ENCODE data around the gene PLXNA4.
A peak's percentile ranks its signal among the peaks of the same experiment; 100 is the strongest.
"Not testable (repeated sequence)": the region's sequence is repeated elsewhere in the genome, so short reads cannot be mapped to it uniquely, and the experiment has no call there.

The PLXNA4 gene

DNA sequence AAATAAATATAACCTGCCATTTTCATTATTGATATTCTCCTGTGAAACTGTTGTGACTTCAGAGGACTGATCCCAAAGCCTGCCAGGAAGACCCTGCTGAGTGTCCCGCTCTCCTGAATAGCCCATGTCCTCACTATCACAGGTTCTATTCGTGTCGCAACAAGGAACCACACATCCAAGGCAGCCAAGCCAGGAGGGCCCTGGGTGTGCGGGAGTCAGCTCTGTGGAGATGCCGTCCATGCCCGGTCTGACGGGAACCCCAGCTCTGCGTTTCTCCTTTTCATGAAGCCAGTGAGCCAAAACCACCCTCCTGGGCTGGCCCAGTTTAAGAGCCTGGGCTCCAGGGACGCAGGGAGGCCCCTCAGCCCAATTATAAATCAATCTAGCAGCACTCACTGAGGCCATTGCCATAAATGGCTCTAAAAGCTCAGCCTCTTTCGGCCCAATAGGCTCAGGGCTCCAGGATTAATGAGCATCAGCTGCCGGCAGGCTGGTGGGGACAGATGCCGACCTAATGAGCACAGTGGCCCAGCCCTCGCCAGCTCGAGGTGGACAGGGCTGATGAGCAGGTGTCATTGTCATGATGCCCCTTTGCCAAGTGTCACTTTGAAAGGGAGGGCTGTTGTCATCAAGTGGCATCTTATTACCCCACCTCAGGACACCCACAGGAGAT lies 177.9 kb downstream of the PLXNA4 start:
- TF ChIP-seq, protein P1, sequence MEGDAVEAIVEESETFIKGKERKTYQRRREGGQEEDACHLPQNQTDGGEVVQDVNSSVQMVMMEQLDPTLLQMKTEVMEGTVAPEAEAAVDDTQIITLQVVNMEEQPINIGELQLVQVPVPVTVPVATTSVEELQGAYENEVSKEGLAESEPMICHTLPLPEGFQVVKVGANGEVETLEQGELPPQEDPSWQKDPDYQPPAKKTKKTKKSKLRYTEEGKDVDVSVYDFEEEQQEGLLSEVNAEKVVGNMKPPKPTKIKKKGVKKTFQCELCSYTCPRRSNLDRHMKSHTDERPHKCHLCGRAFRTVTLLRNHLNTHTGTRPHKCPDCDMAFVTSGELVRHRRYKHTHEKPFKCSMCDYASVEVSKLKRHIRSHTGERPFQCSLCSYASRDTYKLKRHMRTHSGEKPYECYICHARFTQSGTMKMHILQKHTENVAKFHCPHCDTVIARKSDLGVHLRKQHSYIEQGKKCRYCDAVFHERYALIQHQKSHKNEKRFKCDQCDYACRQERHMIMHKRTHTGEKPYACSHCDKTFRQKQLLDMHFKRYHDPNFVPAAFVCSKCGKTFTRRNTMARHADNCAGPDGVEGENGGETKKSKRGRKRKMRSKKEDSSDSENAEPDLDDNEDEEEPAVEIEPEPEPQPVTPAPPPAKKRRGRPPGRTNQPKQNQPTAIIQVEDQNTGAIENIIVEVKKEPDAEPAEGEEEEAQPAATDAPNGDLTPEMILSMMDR (conservative IDR thresholded peaks at IDR 0.05) = no peak
- no peak overlapping the region for H3K27ac ChIP-seq

DNA sequence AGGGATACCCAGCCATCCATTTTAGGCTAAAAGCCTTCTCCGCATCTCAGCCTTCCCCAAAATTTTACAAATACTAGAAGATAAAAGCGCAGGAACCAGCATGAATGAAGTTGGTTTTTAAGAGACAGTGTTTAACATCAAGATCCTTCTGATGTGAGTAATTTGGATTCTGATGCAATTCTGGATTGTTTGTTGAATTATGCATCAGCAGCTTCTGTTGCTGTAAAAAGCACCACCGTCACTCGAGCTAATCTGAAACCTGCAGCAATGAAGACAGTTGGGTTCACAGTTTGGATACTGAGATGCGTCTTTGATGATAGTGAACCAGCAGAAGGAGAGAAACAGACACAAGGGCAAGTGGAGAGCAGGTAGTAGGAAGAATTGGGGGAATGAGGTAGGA lies 179.2 kb downstream of the PLXNA4 start:
- TF ChIP-seq, protein P1 (conservative IDR thresholded peaks at IDR 0.05) = no peak
- H3K27ac ChIP-seq = no peak overlapping the region

DNA sequence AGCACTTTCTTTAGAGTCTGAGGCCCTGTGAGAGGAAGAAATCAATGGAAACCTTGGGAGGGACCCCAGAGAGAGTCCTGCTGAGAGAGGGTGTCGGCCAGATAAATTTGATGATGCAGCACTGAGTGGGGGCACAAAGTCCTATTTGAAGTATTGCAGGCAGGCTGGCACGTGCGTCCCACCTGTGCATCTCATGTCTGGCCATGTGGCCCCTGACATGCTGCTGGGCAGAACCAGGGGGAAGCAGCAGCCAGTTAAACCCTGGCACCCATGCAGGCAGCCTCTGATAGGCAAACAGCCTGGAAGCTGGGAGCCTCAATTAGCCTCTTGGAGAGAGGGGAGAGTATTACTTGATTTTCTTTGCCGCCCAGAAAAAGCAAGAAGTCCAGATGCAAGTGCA lies 180.9 kb downstream of the PLXNA4 start:
- TF ChIP-seq, protein P1 (conservative IDR thresholded peaks at IDR 0.05) = no peak
- H3K27ac ChIP-seq = no peak overlapping the region

DNA sequence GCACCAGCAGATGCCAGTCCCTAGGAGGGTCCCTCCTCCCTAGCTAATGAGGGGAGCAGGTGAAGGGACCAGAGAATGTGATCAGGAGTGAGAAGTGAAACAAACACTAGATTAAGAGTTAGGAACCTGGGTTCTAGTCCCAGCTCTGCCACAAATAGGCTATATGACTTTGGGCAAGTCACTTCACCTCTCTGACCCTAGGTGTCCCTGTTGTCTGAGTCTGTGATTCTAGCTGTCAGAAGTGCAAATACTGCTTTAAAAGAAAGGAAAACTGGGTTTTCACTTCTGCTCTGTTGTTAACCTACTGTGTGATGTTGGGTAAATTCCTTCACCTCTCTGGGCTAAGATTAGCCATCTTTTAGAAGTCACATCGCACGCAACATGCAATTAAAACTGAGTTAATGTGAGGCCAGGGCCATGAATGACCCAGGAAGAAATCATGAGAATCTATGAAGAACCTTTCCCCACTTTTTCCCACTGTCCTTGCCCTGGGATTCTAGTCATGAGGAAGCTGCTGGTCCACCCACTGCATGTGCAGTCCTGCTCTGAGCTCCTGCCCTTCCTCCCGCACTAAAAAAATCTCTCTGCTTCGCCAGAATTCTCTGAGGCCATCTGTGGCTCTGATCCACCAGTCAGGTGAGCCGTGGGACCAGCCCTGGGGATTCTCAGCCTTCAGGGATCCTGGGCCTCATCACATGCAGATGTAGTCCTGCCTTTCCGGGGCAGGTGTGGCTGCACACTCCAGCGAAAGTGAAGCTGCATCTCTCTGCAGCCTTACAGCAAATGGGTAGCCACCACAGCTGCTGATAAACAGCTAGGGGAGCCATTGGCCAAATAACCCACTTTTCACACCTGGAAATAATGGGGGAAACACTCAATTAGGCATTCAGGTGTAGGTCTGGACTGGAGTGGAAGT lies 181.7 kb downstream of the PLXNA4 start:
- no peak overlapping the region; the same call in 1 of the 2 replicates for H3K27ac ChIP-seq
- TF ChIP-seq, protein P1 (conservative IDR thresholded peaks at IDR 0.05) = peak; percentile 61

DNA sequence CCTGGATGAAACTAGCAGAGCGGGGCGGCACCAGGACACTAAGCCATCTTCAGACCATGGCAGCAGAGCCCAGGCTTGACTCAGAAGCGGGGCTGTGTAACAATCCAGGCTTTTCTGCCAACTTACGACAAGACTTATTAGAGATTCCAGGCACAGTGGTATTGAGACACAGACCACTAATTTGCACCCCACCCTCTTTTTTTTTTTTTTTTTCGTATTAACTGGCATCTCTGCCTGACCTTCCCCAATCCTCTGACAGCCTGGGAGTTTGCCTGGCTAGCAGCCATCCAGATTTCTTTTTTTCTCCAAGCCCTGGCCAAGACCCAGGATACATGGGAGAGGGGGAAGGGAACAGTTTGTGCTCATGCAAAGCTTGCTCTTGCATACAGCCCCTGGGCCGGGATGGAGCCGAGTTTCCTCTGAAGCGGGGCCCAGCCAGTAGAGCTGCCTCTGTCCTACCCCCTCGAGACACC lies 182.4 kb downstream of the PLXNA4 start:
- TF ChIP-seq, protein P1 (conservative IDR thresholded peaks at IDR 0.05) = no peak
- H3K27ac ChIP-seq = no peak overlapping the region; the same call in 1 of the 2 replicates

DNA sequence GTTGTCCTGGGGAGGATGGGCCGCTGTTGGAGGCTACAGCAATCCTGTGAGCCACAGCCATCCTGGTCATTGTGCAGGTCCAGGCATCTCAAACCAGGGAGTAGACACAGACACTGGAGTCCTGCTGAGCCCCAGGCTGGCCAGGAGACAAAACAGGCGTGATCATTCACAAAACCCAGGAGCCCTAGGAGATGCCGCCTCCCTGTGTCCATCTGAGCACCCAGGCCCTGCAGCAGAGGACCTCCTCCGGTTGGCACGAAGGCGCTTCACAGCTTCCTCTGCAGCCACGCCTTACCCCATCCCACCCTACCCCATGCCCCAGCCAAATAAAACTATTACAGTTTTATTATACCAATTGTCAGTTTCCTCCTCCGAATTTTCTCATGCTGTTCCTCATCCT lies 183.6 kb downstream of the PLXNA4 start:
- H3K27ac ChIP-seq = no peak overlapping the region
- TF ChIP-seq, protein P1 (conservative IDR thresholded peaks at IDR 0.05) = no peak

DNA sequence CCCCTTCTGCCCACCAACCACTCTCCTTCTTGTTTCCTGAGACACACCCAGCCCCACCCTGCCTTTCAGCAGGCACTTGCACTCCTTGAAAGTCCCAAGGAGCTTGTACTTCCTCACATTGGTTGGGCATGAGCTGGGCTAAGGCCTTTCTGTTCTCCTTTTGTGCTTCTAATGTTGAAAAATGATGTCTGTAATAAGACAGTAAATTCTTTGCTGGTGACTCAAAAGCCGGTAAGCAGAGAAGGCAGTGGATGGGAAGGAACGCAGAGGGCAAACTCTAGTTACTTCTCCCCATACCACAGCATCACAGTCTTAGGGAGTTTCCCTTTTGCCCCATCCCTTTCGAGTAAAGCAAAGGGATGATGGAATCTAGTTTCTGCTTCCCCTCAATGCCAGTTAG lies 185.6 kb downstream of the PLXNA4 start:
- no peak overlapping the region for H3K27ac ChIP-seq

DNA sequence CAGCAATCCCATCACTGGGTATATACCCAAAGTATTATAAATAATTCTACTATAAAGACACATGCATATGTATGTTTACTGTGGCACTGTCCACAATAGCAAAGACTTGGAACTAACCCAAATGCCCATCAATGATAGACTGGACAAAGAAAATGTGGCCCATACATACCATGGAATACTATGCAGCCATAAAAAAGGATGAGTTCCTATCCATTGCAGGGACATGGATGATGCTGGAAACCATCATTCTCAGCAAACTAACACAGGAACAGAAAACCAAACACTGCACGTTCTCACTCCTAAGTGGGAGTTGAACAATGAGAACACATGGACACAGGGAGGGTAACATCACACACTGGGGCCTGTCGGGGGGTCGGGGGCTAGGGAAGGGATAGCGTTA lies 186.2 kb downstream of the PLXNA4 start:
- not testable (repeated sequence) for H3K27ac ChIP-seq

More for the DNA sequence above, 185.6 kb downstream of the PLXNA4 start:
- TF ChIP-seq, protein P1 (conservative IDR thresholded peaks at IDR 0.05) = no peak
